HG03039 (cell line): ENCODE data around the gene STXBP1.
"Not testable (repeated sequence)": the region's sequence is repeated elsewhere in the genome, so short reads cannot be mapped to it uniquely, and the experiment has no call there.

Source experiments
- ATAC-seq: cut with Tn5 transposase; IDR thresholded peaks from one replicate; pipeline ENCODE4 v1.9.1; 2021; ENCODE audit warnings: mild to moderate bottlenecking, moderate library complexity; ENCODE audit not compliant: unreplicated experiment

Gene STXBP1

GRCh38 chr9:127577194-127577593, 34.9 kb upstream of the STXBP1 start:
- not testable (repeated sequence) for ATAC-seq

DNA sequence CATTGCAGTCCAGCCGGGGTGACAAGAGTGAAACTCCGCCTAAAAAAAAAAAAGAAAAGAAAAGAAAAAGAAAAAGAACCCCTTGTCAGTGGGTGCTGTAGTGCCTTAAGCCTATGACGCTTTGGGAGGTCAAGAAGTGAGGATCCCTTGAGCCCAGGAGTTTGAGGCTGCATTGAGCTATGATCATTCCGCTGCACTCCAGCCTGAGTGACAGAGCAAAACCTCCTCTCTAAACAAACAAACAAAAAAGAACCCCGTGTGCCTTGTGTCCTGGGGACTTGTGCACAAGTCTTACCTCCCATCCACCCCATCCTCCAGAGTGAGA, 33.5 kb upstream of the STXBP1 start:
- ATAC-seq: no peak

- no peak for ATAC-seq
Measured at GRCh38 chr9:127578952-127579853, 32.9 kb upstream of the STXBP1 start.

GRCh38 chr9:127580366-127580765, 31.7 kb upstream of the STXBP1 start:
- ATAC-seq: no peak

DNA sequence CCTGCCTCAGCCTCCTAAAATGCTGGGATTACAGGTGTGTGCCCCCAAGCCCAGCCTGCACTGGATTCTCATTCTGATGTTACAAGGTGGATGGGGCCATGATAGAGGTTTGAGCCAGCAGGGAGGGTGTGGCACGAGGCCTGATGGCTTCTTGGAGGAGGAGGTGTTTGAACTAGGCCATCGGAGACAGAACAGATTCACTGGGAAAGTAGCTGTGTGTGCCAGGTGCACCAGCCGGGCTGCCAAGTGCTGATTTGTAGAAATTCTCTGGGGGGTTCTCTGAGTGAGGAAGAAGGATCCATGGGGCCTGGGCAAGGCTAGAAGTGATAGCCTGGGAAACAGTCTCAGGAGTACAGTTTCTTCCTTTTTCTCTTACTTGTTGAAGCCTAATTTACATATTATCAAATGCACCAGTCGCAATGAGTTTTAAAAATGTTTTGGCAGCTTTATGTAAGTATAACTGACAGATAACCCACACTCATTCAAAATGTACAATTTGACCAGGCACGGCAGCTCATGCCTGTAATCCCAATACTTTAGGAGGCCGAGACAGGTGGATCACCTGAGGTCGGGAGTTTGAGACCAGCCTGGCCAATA, 31.1 kb upstream of the STXBP1 start:
- ATAC-seq: no peak

- ATAC-seq: not testable (repeated sequence)
Measured at GRCh38 chr9:127584474-127584805, 27.6 kb upstream of the STXBP1 start.

DNA sequence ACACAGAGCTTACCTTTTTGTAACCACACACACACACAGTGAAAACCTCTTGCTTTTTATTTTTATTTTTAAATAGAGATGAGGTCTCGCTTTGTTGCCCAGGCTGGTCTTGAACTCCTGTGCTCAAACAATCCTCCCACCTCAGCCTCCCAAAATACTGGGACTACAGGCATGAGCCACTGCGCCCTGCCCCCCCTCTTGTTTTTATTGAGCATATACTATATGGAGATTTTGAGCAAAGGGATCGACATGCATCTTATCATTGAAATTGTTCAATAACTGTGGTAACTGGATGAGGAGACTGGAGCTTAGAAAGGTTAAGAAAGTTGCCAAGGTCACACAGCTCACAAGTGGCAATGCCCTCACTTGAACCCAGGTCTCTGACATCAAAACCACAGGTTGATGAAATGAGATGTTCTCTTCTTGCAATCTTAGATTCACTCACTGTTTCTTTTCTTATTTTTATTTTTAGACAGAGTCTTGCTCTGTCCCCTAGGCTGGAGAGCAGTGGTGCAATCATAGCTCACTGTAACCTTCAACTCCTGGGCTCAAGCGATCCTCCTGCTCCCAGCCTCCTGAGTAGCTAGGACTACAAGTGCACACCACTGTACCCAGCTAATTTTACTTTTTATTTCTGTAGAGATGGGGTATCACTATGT, 26.8 kb upstream of the STXBP1 start:
- ATAC-seq: no peak

- ATAC-seq: no peak
Measured at GRCh38 chr9:127586096-127586495, 26.0 kb upstream of the STXBP1 start.

DNA sequence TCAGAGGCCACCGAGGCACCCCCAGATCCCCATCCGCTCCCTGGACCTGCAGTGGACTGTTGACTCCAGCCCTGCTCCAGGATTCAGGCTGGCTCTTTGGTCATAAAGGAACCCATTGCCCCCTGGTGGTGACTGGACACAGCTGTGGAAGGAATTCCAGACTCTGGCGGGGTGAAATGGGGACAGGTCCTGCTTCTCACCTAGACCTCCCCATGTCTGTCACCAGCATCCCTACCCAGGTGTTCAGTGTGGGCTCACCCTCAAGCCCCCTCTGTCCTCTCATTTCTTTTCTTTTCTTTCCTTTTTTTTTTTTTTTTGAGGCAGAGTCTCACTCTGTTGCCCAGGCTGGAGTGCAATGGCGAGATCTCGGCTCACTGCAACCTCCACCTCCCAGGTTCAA, 25.5 kb upstream of the STXBP1 start:
- ATAC-seq: no peak

DNA sequence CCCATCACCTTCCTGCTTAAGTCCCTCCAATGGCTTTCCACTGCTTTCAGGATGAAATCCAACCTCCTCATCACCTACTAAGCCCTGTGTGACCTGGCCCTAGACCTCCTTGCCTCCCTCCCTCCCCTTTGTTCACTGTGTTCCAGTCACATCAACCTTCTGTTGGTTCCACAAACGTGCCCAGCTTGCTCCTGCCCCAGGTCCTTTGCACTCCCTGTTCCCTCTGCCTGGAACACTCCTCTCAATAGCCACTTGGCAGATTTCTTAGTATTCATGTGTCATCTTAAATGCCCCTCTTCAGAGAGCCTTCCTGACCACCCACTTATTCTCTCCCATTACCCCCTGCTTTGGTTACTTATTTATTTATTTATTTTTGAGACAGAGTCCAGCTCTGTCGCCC, 24.1 kb upstream of the STXBP1 start:
- no peak for ATAC-seq

DNA sequence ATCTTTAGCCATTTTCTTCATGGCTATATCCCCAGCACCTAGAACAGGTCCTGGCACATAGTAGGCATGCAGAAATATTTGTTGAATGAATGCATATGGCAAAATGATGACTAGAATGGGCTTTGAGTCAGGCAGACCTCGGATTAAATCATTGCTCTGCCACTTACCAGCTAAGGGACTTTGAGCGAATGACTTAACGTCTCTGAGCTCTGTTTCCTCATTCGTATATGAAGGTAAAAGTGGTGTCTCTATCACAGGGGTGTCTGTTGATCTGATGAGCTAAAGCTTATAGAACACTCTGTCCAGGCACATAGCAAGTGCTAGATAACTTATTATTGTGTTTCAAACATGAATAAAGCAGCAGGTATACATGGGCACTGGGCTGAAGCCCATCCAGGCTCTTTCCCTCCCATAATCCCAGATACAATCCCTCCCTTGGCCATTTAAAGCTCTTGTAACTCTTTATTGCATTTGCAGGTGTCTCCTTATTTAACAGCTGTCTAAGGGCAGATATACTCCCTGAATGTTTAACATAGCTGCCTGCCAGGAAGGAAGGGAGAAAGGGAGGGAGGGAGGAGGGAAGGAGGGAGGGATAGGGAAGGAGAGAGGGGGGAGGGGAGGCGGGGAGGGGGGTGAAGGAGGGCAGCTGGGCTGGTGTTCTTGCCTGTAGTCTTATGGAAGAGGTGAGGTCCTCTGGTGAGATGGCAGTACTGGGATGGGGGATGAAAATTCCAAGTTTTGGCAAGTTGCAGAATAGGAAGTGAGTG, 23.2 kb upstream of the STXBP1 start:
- ATAC-seq: no peak

DNA sequence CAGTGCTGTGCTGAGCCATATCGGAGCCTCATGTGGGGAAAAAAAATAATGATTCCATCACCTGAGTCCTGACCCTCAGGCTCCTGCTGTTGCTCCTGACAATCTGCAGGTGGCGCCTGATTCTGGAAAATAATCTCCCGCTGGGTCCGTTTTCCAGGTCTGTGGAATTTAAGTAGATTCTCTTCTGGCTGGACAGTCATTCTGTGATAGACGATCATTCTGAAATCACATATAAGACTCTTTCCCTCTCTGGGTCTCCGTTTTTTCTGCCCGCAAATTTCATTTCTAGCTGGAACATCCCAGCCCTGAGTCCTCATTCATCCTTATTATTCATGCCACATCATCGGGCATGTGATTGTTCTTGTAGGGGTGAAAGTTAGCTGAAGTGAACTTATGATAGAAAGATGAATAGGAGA, 22.1 kb upstream of the STXBP1 start:
- no peak for ATAC-seq

DNA sequence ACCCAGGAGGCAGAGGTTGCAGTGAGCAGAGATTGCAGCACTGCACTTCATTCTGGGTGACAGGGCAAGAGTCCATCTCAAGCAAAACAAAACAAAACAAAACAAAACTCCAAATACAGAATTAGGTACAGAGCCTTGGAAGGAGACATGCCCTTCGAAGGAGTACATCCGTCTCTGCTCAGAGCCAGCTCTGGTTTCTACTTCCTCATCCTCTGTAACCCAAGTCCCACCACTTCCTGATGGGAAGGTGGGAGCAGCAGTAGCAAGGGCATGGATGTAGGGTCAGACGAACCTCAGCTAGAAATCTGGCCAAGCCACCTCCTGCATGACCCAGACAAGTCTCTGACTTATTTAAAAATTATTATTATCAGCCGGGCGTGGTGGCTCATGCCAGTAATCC, 16.5 kb upstream of the STXBP1 start:
- ATAC-seq: no peak

GRCh38 chr9:127598839-127599549, 13.1 kb upstream of the STXBP1 start:
- ATAC-seq: no peak

GRCh38 chr9:127599550-127599891, 12.6 kb upstream of the STXBP1 start:
- no peak for ATAC-seq

DNA sequence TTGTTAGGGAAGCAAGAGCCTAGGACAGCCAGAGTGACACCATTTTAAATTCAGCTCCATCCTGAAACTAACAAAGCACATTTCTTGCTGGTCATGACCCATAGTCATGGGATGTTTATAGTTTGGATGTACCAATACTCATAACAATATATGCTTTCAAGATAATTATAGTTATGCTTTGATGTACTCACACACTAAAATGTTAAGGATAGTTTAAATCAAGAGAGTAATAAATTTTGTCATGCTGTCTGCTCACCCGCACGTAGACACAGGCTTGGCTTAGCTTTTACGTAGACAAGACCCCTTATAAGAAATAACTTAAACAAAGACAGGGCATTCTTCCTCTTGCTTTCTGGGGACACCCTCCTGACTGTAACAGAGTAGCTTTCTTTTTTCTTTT, 8.9 kb upstream of the STXBP1 start:
- ATAC-seq: no peak

DNA sequence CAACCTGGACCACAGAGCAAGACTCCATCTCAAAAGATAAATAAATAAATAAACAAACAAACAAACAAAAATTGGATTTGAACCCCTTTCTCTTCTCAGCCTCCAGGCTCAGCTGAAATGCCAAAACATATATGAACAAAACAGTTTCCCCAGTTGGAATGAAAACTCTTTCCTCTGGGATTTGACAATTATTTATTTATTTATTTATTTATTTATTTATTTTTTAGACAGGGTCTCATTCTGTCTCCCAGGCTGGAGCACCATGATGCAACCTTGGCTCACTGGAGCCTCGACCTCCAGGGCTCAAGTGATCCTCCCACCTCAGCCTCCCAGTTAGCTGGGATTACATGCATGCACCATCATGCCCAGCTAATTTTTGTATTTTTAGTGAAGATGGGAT, 6.0 kb upstream of the STXBP1 start:
- no peak for ATAC-seq

- ATAC-seq: no peak
Measured at GRCh38 chr9:127608104-127608966, 3.7 kb upstream of the STXBP1 start.

DNA sequence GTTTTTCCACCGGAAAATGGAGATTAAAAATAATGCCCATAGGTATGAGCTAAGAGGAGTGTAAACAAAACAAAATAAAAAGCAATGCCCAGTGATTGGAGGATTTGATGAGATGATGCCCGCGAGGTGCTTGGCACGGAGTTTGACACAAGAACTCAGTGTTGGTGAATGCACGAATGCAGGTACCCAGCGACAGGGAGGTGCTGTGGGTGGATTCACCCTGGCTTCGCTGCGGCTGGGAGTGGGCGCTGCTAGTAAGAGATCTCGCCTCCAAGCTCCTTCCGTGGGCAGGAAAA, 526 bp upstream of the STXBP1 start:
- ATAC-seq: no peak

DNA sequence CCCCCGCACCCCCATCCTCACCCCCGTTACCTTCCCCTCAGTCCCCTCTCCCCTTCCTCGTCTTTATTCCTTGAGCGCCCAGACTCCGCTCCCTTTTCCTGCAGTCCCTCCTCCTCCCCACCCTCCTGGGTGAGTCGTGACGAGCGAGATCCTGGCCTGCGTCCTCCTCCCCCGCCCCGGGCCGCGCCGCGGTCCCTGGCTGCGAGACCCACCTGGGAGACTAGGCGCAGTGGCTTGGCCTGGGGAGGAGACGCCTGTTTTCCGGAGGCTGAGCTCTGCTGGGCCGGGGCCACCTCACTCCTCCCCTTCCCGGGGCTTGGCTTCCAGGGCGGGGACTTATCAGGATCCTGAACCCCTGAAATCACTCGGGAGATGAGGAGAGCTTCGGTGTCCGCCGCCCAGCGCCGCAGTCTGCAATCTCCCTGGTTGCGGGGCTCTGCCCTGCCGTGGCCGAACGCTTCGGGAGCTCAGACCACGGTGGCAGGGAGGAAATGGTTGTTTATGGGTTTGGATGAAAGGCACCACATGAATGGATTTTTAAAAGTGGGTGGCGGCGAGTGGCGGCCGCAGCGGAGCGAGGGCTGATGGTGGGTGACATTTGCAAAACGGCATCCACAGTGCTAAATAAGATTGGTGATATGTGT, 984 bp downstream of the STXBP1 start:
- no peak for ATAC-seq
